Measurements from ENCODE around the gene FRMPD4.
A peak's percentile ranks its signal among the peaks of the same experiment; 100 is the strongest.

Gene FRMPD4

DNA sequence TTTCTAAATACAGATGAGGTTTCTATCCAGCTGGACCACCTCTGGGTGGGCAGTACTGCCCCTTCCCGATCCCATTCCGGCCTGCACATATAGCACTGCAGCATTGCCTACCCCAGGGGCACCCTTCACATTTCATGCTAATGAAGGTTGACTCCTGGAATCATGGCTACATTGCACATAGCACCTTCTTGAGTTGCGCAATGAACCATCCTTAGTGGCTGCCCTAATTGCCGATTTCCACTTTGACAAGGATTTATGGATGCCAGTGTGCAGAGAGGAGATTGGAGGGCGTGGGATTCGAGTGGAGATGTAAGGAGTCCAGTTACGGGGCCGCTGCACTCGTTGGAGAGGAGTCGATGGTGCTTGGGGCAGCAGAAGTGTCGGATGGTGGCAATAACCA, 229.0 kb downstream of the FRMPD4 start:
- DNase-seq (ENCODE audit: low read depth): no peak

DNA sequence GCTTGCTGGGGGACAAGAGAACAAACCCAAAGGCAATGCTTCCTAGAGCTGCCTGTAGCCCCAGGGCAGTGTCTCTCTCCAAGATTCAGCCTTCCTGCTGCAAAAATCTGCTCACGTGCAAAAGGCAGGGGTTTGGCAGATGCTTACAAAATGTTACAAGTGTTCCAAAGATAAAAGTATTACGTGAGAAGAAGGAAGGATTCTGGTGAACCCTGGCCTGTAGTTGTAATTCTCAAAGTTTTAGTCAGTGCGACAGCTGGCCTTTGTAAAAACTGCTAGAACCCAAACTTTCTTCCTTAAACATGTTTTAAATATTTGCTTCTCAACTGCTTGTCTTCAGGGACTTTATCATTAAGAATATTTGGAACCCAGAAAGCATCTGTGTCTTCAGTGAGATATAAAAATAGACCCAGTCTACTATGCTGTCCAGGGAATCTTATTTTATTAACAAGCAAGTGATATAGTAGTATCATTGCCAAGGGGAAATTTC, 232.3 kb downstream of the FRMPD4 start:
- no peak for DNase-seq (ENCODE audit: low read depth)

DNA sequence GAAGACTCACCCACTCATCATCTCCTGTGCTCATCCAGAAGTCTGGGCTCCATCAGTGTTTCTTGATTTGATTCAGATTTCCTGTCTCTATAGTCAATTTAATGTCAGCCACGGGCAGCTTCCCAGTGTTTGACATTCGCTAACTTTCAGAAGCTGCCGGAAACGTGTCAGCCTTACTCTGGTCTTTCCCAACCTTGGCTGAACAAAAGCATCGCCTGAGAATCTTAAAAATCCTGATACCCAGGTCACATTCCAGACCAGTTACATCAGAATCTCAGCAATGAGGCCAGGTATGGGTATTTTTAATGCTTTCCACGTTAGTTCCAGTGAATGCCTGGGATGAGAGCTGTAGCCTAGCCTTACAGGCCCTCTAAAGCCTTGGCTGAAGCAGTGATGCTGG, 233.8 kb downstream of the FRMPD4 start:
- DNase-seq (ENCODE audit: low read depth): no peak

DNA sequence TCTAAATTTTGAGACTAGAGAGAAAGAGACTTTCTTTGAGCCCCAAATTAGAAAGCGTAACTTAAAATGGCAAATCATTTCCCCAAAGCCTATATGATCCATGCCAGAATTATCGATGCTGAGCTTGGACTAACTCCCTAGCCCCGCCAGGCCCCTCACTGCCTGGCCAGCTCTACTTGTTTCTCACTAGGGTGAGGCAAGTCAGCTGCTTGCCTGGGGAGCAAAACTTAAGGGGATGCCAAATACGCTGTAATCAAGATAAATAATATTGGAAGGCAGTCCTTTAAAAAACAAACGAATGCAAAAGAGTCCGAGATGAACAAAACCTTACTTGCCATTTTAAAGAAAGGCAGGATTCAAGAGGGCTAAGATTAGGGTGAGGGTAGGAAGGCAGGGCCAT, 236.0 kb downstream of the FRMPD4 start:
- no peak for DNase-seq (ENCODE audit: low read depth)

GRCh38 chrX:12378253-12378652, 240.0 kb downstream of the FRMPD4 start:
- DNase-seq (ENCODE audit: low read depth): no peak

- no peak for DNase-seq (ENCODE audit: low read depth)
These were observed 240.4 kb downstream of the FRMPD4 start for GRCh38 chrX:12378706-12379105.

GRCh38 chrX:12379671-12380070, 241.4 kb downstream of the FRMPD4 start:
- DNase-seq (ENCODE audit: low read depth): no peak

GRCh38 chrX:12383196-12383595, 244.9 kb downstream of the FRMPD4 start:
- no peak for DNase-seq (ENCODE audit: low read depth)

DNA sequence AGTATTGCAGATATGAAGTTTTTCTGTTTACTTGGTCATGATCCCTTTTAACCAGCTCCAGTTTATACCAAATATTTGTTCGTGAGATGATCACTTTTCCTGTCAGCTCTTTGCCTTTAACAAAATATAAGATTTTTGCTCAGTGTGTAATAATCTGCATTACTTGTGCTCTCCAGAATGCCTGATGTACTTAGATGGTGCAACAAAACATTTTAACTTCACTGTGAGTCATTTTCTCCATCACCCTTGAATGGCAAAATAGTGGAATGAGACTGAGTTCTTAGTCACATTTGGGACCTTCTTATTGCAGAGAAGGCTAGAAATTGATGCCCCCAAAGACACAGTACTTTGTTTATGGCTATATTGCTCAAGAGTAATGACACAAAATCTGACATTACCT, 252.0 kb downstream of the FRMPD4 start:
- DNase-seq (ENCODE audit: low read depth): no peak

GRCh38 chrX:12396584-12396983, 258.3 kb downstream of the FRMPD4 start:
- DNase-seq (ENCODE audit: low read depth): no peak

GRCh38 chrX:12400218-12400617, 261.9 kb downstream of the FRMPD4 start:
- DNase-seq (ENCODE audit: low read depth): no peak

DNA sequence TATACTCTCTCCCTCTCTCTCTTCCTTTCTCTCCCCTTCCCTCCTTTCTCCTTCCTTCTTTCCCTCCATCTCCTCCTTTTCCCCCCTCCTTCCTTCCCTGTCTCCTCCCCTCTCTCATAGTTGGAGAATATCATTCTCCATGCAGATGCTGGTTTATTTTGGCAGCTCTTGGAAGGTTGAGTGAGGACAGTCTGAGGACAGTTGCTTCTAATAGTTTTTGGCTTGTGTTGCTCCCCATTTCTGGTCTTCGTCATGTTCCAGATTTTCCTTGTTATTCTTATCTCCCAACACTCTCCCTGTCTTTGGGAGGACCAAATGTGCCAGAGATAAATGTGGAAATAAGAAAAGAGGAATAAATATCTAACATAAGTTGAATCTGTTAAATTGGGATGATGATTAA, 263.0 kb downstream of the FRMPD4 start:
- no peak for DNase-seq (ENCODE audit: low read depth)

DNA sequence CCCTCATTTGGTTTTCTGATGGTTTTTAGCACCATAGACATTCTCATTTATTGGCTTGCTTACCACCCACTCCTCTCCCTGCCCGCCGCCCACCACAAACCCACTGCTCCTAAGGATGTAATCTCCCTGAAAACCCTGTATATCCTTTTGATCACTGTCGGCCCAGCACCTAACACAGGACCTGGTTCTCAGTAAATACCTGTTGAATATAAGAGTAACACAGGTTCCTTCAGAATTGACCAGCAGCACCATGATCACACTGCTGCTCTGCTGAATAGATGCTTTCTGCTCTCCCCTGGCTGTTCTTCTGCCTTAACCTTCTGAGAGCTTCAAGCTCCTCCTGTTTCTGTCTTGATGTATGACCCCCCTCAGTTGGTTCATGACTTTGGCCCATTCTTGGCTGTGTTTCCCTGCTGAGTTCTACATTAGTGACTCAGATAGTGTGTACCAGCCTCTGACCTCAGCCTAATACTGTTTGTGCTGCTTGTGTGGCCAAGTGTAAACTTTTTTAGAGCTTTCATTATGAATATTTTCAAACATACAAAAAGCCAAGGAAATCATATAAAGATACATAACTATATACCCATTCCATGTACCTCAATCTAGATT, 265.3 kb downstream of the FRMPD4 start:
- no peak for DNase-seq (ENCODE audit: low read depth)

GRCh38 chrX:12405306-12405705, 267.0 kb downstream of the FRMPD4 start:
- no peak for DNase-seq (ENCODE audit: low read depth)

- no peak for DNase-seq (ENCODE audit: low read depth)
These were observed 272.2 kb downstream of the FRMPD4 start for GRCh38 chrX:12410523-12410922.

GRCh38 chrX:12411831-12412230, 273.6 kb downstream of the FRMPD4 start:
- no peak for DNase-seq (ENCODE audit: low read depth)

GRCh38 chrX:12412561-12412960, 274.3 kb downstream of the FRMPD4 start:
- no peak for DNase-seq (ENCODE audit: low read depth)

DNA sequence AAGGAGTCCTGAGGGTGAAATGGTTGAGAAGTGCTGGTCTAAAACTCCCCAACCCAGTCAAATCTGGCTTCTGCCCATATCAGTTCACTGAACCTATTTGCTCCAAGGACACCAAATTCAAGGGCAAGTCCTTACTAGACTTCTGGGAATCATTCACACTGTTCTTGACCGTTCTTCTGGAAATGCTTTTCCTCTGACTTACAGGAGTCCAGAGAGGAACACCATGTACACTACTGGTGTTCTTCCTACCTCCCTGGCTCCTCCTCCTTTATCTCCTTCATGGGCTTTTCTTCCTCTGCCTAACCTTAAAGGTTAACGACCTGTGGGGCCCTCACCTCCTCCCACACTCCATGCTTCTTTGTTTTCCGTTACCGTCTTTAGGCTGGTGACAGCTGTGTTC, 281.3 kb downstream of the FRMPD4 start:
- DNase-seq (ENCODE audit: low read depth): no peak

GRCh38 chrX:12421918-12422317, 283.6 kb downstream of the FRMPD4 start:
- DNase-seq (ENCODE audit: low read depth): peak; percentile 18

- DNase-seq (ENCODE audit: low read depth): no peak
These were observed 285.1 kb downstream of the FRMPD4 start for GRCh38 chrX:12423346-12423745.

GRCh38 chrX:12425496-12425895, 287.2 kb downstream of the FRMPD4 start:
- no peak for DNase-seq (ENCODE audit: low read depth)

DNA sequence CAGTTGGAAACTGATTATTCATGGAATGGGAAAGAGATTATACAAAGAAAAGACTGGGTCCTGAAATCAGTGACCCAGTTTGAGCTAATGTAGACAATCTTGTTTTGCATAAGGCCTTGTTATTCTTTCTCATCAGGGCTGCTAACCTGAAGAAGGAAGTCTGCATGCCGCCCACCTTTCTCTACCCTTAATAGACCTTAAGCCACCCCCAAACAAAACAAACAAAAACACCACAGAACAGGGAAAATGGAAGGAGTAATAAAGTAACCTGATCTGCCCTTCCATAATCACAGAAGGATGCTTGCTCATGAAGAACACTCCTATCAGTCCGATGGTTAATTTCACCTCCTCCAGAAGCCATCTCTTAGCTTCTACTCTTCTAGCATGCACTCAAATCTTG, 288.1 kb downstream of the FRMPD4 start:
- no peak for DNase-seq (ENCODE audit: low read depth)

DNA sequence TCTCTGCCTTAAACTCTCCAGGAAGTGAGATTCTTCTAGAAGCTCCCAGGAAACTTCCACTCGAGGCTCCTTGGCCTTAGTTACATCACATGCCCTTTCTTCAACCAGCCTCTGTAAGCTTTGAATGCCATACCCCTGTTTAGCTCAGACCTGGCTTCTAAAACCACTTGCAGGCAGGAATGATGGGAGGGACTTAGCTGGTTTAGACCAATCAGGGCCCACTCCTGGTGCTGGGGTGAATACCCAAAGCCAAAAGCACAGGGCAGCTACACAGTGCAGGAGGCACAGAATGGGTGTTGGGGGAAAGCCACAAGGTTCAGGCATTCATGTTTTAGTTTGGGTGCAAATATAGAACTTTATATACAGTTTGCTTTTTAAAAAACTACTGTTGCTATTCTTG, 296.2 kb downstream of the FRMPD4 start:
- no peak for DNase-seq (ENCODE audit: low read depth)

- DNase-seq (ENCODE audit: low read depth): no peak
These were observed 301.1 kb downstream of the FRMPD4 start for GRCh38 chrX:12439416-12439815.

DNA sequence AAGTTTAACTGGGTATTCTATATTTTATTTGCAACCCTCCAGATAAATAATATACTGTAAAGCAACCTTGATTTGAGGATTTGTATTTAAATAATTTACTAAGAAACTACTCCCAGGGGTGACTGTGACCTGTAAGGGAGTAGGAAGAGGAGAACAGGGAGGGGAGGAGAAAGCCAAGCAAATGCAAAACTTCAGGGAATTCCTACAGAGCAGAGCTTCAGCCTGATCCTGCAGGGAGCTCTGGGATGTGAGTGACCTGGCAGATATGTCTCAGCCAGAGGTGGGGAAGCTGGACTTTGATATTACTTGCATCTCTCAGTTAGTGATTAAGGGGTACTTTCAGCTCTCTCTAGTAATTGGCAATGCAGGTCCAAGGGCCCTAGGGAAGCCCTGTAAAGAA, 302.0 kb downstream of the FRMPD4 start:
- no peak for DNase-seq (ENCODE audit: low read depth)

Measured in HS-5 (cell line).